D721Med (cell line): ENCODE measurements around the gene KIF1C.
"Not testable (repeated sequence)": the region's sequence is repeated elsewhere in the genome, so short reads cannot be mapped to it uniquely, and the experiment has no call there.

Source experiments
- DNase-seq: peaks from one replicate; pipeline ENCODE4 v3.0.0; 2011; ENCODE audit warnings: low spot score; ENCODE audit not compliant: insufficient read length
- FAIRE-seq: peaks from 2 replicates; lab custom pipeline; 2011; peaks lifted over from hg19 to GRCh38; lab: Jason Lieb, UNC
- CTCF ChIP-seq: IDR thresholded peaks from 2 replicates; pipeline ENCODE4 v1.5.1; 2012; ENCODE audit warnings: mild to moderate bottlenecking, control low read depth; ENCODE audit not compliant: insufficient read depth; ENCODE audit errors: missing control alignments

KIF1C gene

GRCh38 chr17:5065227-5065744 lies 67.5 kb downstream of the KIF1C start:
- no peak for DNase-seq
- no peak for TF ChIP-seq CTCF
- FAIRE-seq = no peak

- DNase-seq (no peak), FAIRE-seq (no peak)
- no peak for TF ChIP-seq CTCF
These were observed 70.5 kb downstream of the KIF1C start for GRCh38 chr17:5068236-5068635.

- no peak for TF ChIP-seq CTCF
- FAIRE-seq (no peak), DNase-seq (no peak)
These were observed 72.0 kb downstream of the KIF1C start for GRCh38 chr17:5069724-5070123.

GRCh38 chr17:5075472-5075871 lies 77.7 kb downstream of the KIF1C start:
- DNase-seq, FAIRE-seq: not testable (repeated sequence)

GRCh38 chr17:5077275-5077674 lies 79.5 kb downstream of the KIF1C start:
- FAIRE-seq, DNase-seq: not testable (repeated sequence)

- DNase-seq (no peak), FAIRE-seq (no peak)
- TF ChIP-seq CTCF = no peak
These were observed 80.0 kb downstream of the KIF1C start for GRCh38 chr17:5077781-5078105.
